Stimulated activated CD8-positive, alpha-beta memory T cell treated with anti-CD3 and anti-CD28 coated beads, Interleukin-15, amount 100 ng/mL, for 1 hour (primary cell): Measurements from ENCODE around the gene IVL.
A peak's percentile ranks its signal among the peaks of the same experiment; 100 is the strongest.

ENCODE experiments used
- DNase-seq: peaks from one replicate; pipeline ENCODE4 v3.0.0-alpha.2; 2020; ENCODE audit warnings: low read depth

Gene IVL

GRCh38 chr1:152907686-152908601 is at the start of gene IVL:
IVL (plus strand) TSS chr1:152908546; CDS start chr1:152909798, 1,252 bp downstream.
- no peak for DNase-seq

GRCh38 chr1:152859696-152860095 is 48.6 kb upstream of the IVL start, which contains the start of gene LCE7A:
LCE7A (plus strand) TSS chr1:152859996; CDS start chr1:152860698, 702 bp downstream.
- DNase-seq: no peak

- DNase-seq: no peak
These were observed 48.2 kb upstream of the IVL start for GRCh38 chr1:152860129-152860528.

GRCh38 chr1:152861374-152861773 is 47.0 kb upstream of the IVL start:
- no peak for DNase-seq

- no peak for DNase-seq
These were observed 43.9 kb upstream of the IVL start for GRCh38 chr1:152864443-152864842.

- no peak for DNase-seq
These were observed 42.0 kb upstream of the IVL start for GRCh38 chr1:152866321-152866720.

GRCh38 chr1:152869808-152870419 is 38.4 kb upstream of the IVL start:
- DNase-seq: peak; percentile 34

- DNase-seq: no peak
These were observed 37.3 kb upstream of the IVL start for GRCh38 chr1:152870831-152871730.

- no peak for DNase-seq
These were observed 36.6 kb upstream of the IVL start for GRCh38 chr1:152871731-152872126.

- no peak for DNase-seq
These were observed 34.9 kb upstream of the IVL start for GRCh38 chr1:152873495-152873894.

GRCh38 chr1:152876827-152877226 is 31.5 kb upstream of the IVL start:
- no peak for DNase-seq

- DNase-seq: no peak
These were observed 30.3 kb upstream of the IVL start, which contains the start of gene SMCP for GRCh38 chr1:152878042-152878441. SMCP (plus strand) TSS chr1:152878322; CDS start chr1:152884423, 6,101 bp downstream.

- no peak for DNase-seq
These were observed 28.7 kb upstream of the IVL start for GRCh38 chr1:152879559-152880198.

GRCh38 chr1:152880316-152880715 is 28.0 kb upstream of the IVL start:
- no peak for DNase-seq

- DNase-seq: no peak
These were observed 27.4 kb upstream of the IVL start for GRCh38 chr1:152880907-152881306.

GRCh38 chr1:152884085-152884484 is 24.3 kb upstream of the IVL start:
- no peak for DNase-seq

GRCh38 chr1:152884506-152884905 is 23.8 kb upstream of the IVL start:
- no peak for DNase-seq

- no peak for DNase-seq
These were observed 23.3 kb upstream of the IVL start for GRCh38 chr1:152884966-152885624.

GRCh38 chr1:152886085-152886484 is 22.3 kb upstream of the IVL start:
- DNase-seq: no peak

GRCh38 chr1:152886758-152887409 is 21.5 kb upstream of the IVL start:
- DNase-seq: no peak

GRCh38 chr1:152888126-152888525 is 20.2 kb upstream of the IVL start:
- DNase-seq: no peak
